Measurements from ENCODE around the gene KLHL30.
A peak's percentile ranks its signal among the peaks of the same experiment; 100 is the strongest.

DNA sequence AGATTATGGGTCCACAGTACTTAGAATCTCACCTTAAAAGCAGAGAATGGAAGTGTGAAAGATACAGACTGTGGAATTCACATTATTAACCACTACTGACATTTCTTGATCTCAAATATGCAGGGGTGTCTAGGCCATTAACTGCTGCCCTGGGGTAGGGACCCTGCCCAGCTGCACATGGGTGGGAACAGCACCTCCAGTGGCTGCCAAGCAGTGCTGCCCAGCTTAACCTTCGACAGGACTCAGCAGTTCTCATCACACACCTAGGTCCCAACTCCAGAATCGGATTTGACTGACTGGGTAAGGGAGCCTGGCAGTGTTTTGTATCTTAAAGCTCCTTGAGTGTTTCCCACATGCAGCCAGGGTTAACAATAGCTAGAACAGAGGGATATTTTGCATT lies 35.2 kb downstream of the KLHL30 start:
- TF ChIP-seq, protein P1, sequence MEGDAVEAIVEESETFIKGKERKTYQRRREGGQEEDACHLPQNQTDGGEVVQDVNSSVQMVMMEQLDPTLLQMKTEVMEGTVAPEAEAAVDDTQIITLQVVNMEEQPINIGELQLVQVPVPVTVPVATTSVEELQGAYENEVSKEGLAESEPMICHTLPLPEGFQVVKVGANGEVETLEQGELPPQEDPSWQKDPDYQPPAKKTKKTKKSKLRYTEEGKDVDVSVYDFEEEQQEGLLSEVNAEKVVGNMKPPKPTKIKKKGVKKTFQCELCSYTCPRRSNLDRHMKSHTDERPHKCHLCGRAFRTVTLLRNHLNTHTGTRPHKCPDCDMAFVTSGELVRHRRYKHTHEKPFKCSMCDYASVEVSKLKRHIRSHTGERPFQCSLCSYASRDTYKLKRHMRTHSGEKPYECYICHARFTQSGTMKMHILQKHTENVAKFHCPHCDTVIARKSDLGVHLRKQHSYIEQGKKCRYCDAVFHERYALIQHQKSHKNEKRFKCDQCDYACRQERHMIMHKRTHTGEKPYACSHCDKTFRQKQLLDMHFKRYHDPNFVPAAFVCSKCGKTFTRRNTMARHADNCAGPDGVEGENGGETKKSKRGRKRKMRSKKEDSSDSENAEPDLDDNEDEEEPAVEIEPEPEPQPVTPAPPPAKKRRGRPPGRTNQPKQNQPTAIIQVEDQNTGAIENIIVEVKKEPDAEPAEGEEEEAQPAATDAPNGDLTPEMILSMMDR (IDR thresholded peaks at IDR 0.05; ENCODE audit: low read length) = peak; percentile 21; the same call in 1 of the 2 replicates
- no peak for TF ChIP-seq EZH2phosphoT487 (IDR thresholded peaks at IDR 0.05; ENCODE audit: low read length)
- no peak for TF ChIP-seq EZH2 (optimal IDR thresholded peaks at IDR 0.05; ENCODE audit: low read depth, low read length)
